Measurements from ENCODE around the gene SERPINA3.
"Not testable (repeated sequence)": the region's sequence is repeated elsewhere in the genome, so short reads cannot be mapped to it uniquely, and the experiment has no call there.

SERPINA3 gene

DNA sequence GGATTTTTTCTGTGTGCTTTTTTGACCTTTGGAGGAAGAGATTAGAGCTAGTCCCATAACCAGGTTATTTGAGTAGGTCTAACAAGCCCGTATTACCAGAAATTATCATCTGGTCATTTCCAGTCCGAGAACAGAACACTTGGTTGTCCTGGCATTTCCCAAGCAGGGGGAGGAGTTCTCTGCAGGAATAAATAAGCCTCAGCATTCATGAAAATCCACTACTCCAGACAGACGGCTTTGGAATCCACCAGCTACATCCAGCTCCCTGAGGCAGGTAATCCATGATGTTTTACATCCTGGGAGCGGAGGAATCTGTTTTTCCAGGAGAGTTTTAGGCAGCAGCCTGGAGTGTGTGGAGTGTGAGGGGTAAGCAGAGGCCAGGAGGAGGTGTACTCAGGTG, at the start of gene SERPINA3:
Gene SERPINA3 (plus strand): TSS at position 218 of the 400 bp plus-strand sequence. CDS start 2,051 bp downstream, outside the sequence.
- no peak for FAIRE-seq

DNA sequence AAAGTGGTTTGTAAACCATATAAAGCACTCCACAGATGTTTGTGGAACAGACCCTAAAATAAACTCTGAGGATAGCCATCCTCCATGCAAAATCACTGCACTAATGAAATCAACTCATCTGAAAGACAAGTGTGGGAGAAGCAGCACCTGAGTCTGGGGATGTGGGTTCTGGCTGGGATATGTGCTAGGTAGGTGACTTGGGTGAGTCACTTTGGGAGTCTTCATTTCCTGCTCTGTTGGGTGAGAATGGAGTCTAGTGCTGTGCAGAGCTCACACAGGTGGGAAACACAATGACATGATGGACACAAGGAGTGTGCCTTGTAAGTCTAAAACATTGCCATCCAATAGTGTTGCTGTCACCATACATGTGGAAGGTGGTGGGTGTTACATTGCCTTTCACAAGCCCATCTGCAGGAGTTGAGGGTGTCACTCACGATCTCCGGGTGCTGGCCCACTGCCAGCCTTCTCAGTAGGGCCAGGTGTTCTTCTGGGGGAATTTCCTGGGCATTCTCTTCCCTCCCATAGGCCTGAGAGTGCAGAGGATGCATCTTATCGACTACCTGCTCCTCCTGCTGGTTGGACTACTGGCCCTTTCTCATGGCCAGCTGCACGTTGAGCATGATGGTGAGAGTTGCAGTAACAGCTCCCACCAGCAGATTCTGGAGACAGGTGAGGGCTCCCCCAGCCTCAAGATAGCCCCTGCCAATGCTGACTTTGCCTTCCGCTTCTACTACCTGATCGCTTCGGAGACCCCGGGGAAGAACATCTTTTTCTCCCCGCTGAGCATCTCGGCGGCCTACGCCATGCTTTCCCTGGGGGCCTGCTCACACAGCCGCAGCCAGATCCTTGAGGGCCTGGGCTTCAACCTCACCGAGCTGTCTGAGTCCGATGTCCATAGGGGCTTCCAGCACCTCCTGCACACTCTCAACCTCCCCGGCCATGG, 49.0 kb upstream of the SERPINA3 start:
- no peak for FAIRE-seq

DNA sequence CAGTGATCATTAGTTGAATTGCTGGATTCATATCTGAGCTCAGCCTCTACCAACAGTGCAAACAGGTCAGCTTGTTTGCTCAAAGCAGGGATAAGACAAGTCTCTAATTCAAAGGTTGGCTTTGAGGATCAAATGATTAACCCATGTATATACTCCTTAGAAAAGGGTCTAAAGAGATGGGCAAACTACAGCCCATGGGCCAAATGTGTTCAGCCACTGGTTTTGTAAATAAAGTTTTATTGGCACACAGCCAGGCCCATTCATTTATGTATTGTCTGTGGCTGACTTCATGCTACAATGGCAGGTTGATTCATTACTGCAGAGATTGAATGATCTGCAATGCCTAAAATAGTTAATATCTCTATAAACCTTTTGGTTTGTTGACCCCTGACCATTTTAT, 47.8 kb upstream of the SERPINA3 start:
- FAIRE-seq: no peak

DNA sequence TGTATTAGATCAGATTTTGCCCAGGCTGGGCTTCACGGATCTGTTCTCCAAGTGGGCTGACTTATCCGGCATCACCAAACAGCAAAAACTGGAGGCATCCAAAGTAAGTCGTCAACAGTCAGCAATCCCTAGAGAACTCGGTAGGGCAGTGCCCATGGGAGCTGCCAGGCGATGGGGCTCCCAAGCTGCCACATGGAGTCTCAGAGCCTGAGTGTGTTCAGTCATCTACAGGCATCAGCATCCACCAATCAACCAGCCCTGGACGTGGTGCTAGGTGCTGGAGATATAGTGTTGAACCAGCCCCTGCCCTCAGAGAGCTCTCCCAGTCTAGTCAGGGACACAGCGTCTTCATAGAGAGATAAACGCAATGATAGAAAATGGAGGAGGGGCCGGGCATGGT, 44.0 kb upstream of the SERPINA3 start:
- no peak for FAIRE-seq

DNA sequence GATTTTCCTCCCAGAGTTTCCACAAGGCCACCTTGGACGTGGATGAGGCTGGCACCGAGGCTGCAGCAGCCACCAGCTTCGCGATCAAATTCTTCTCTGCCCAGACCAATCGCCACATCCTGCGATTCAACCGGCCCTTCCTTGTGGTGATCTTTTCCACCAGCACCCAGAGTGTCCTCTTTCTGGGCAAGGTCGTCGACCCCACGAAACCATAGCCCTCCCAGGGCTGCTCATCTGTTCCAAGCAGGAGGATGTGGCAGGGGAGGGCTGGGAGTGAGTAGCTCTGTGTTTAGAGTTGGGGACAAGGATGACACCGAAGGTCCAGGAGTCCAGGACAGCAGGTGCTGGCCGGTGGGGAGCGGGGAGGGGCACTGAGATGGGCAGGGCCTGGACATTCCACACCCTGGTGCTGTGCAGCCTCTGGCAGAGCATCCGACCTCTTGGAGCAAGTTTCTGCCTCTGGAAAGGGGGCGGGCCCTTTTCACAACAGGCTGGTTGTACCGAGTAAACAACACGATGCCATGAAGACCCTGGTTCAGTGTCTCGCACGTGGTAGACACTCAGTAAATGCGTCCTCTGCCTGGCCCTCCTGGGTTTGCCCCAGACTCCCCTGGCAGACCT, 42.7 kb upstream of the SERPINA3 start:
- no peak for FAIRE-seq

DNA sequence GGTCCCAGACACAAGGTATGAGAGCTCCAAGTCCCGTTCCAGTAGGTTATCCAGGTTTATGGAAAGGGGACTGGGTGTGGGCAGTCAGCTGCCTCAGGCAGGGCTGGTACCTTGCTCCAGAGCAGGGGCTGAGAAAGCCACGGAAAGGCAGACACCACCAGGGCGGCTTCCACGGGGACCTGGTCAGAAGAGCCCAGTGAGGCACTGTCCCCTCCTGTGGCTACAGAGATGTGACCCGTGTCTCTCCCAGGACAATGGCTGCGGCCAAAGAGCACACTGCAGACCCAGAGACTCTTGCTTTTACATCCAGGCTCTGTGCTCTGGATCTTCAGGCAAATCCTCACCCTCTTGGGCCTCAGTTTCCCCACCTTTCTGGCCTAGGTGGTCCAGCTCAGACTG, 42.2 kb upstream of the SERPINA3 start:
- FAIRE-seq: no peak

DNA sequence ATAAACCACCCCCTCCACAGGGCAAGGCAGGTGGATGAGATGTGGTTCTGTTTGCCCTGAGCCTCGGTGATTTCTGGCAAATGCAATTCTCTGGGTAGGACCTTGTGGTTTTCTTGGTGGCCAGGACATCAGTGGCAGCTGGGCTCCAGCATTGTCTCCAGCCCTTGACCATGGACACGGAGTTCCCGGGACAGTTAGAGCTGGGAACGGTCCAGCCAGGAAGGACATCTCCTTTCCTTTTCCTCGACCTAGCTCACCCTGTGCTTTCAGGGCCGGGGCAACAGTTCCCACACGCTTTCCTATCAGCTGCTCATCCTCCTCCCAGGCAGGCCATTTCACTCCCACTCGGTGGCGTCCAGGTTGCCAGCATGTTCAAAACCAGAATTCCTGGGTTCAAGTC, 41.8 kb upstream of the SERPINA3 start:
- FAIRE-seq: no peak

DNA sequence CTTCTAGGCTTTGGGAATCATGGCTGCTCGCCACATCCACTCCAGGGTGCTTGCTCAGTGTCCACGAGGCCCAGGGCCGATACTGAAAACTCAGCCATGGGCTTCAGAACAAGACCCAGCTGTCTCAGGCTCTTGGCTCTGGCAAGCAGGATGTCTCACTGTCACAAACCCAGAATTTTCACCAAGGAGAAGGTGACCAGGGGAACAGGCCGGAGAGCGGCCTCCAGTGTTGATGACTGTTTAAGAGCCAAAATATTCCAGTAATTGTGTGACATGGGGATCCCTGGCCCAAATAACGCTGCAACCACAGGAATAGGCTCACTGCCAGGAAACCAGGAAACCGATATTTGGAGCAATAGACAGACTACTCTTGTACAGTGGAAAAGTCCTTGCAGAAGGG, 40.8 kb upstream of the SERPINA3 start:
- FAIRE-seq: no peak

DNA sequence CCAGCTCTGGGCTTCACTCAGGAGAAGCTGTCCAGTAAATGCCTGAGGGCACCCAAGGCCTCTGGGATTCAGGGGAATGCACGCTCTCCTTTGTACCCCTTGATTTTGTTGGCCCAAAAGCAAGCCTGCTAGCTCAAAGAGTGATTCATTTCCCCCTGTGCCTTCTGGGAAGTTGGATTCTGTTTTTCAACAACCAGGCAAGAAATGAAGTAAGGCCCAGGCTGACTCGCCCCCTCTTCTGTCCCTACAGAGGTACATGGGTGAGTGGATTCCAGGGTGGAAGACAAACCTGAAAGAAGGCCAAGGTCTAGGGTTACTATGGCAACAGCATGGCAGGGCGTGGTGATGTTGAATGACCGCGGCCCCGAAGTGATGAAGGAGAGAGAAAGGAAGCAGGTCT, 40.2 kb upstream of the SERPINA3 start:
- FAIRE-seq: no peak

DNA sequence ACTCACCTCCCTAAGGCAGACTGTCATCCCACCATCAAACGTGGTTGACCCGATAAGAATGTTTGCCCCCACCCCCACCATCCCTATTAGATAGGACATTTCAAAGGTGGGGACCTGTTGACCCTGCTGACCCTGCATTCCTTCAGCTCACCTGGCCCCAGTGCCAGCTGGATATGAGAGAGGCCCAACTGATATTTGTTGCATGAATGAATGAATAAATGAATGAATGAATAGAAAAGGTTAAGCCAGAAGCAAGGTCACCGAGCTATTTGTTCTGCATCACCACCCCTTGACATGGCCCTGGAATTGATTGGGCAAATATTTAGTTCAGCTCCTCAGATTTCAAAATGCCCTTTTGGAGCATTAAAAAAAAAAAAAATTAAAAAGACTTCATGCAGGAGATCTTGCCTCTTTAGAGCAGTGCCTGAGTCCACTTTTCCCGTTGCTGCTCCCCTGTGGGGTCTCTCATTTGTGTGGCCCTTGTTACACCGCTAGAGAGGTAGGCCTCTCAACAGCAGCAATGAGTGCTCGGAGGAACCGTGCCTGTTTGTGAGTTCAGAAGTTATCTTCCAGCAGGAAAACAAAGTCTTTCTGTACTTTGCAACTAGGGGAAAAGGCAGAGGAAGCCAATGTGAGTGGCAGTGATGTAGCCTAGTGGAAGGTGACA, 39.4 kb upstream of the SERPINA3 start:
- FAIRE-seq: no peak

DNA sequence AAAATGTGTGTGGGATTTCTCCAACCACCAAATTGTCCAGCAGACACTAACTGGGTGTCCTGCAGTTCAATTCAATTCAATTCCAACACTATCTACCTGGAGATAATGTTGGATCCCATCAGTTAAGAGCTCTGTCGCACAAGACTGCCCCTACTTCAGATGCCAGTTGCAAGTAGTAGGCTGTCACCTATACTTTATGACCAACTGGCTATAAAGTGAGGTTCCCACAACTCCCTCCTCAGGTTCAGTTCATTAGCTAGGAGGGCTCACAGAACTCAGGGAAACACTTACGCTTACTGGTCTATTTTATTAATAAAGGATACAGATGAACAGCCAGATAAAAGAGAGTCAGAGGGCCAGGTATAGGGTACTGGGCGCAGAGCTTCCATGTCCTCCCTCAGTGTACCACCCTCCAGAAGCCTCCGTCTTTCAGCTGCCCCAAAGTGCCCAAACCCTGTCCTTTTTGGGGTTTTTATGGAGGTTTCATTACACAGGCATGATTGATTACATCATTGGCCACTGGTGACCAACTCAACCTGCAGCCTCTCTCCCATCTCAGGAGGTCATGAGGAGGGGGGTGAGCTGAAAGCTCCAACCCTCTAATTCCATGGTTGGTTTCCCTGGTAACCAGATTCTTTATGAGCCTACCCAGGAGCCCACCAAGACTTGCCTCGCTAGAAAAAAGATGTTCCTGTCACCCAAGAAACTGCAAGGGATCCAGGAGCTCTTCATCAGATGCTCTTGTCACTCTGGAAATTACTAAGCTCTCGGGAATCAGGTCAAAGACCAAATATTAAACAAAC, 38.5 kb upstream of the SERPINA3 start:
- no peak for FAIRE-seq

DNA sequence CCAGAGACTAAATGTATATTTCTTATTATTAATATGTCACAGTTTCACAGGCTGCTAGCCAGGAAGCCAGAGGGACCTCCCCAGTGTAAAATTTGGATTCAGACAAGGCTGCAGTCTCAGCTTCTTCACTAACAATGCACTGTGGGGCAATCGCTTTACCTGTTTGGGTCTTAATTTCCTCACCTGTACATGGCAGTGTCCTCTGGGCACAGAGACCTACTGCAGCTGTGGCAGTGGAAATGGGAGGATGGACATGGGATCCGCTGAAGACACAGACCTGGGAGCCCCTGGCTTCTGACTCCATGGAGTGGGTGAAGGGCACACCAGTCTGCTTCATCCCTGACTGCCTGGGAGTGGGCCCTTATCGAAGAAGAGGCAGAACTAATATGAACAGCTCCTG, 37.9 kb upstream of the SERPINA3 start:
- FAIRE-seq: no peak

DNA sequence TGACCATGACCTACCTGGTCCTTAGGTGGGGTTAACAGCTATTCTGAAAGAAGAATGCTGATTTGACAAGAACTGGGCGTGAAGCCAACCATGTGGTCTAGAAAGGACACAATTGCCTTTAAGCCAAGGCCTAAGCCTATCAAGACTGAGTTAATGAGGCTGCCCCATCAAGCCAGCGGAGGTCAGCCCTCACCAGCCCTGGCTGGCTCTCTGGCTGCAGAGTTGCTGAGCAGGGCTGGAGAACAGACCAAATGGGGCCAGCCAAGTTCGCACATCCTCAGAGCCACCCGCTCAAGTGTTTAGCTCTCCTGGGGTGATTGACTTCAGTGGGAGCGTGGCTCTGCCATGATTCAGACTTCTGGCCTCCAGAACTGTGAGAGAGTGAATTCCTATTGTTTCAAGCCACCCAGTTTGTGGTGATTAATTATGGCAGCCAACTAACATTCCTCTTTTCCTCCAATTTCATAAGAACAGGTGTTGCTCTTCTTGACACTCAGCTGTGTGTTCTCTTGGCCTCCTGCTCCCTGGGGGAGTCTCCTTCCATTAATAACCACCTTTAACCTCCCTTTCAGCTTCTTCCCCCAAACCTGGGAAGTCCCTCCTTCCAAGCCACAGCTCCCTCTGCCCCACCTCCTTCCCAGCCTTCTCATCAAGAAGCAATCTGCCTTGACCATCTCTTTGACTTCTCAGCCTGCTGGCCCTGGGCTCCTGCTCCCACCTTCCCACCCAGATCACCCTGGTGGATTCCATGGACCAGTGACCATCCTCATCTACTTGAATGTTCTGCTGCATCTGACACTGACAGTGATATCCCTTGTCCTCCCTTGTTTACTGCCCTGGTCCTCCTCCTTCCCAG, 36.2 kb upstream of the SERPINA3 start:
- FAIRE-seq: no peak

DNA sequence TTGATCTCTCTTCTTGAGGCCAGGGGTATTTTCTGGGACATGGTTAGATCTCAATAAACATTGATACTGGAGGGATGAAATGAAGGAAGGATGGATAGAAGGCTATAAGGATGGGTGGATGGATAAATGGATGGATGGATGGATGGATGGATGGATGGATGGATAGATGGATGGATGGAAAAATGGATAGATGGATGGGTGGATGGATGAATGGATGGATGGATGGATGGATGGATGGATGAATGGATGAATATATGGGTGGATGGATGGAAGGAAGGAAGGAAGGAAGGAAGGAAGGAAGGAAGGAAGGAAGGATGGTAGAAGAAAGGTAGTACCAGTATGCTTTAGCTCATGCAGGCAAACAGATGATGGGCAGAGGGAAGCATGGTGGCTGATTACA, 34.7 kb upstream of the SERPINA3 start:
- not testable (repeated sequence) for FAIRE-seq

DNA sequence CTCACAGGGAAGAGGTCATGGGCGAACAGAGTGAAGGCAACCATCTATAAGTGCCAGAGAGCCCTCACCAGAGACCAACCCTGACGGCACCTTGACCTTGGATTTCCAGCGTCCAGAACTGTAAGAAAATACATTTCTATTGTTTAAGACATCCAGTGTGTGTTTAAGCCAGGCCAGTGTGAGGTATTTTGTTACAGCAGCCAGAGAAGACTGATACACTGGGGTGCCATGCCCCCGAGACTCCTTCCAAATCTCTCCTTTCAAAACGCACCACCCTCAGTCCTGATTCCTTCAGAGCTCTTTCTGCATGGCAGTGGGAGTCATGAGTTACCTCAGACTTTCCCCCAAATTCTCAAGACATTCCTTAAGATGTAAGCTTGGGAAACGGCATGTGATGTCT, 33.5 kb upstream of the SERPINA3 start:
- no peak for FAIRE-seq

DNA sequence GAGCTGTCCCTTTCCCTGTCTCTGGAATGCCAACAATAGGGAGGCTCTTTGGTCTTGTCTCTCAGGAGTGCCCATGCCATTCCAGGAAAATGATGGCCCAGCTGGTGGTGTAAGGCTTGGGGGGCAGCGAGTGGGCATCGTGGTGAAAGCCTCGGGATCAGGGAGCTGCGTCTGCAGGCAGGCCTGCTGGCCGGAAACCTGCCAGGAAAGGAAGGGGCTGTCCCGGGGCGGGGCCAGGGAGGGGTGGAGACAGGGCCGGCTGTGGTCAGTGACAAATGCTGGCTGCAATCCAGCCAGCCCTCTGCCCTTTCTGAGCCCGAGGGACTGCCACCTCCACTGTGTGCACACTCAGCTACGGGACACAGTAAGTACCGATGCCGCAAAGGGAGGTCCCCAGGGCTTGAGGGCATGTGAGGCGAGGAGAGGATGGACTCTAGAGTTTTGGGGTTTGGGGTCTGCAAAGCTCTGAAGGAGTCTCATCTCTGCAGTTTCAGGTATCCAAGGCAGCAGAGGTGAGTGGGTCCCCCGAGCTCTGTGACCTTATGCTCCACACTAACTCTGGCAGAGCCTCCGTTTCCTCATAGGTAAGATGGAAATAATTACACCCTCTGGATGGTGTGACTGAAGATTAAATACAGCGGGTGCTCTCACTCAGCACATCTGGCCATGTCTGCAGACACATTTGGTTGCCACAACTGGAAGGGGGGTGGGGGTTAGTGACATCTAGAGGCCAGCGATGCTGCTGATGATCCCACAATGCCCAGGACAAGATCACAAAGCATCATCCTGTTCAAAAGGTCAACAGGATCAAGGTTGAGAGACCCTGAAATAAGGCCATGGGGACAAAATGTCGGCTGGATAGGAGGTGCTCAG, 30.8 kb upstream of the SERPINA3 start, which contains the start of gene SERPINA5:
Gene SERPINA5 (plus strand): TSS at position 300 of the 873 bp plus-strand sequence. CDS start 5,937 bp downstream, outside the sequence.
- FAIRE-seq: no peak

DNA sequence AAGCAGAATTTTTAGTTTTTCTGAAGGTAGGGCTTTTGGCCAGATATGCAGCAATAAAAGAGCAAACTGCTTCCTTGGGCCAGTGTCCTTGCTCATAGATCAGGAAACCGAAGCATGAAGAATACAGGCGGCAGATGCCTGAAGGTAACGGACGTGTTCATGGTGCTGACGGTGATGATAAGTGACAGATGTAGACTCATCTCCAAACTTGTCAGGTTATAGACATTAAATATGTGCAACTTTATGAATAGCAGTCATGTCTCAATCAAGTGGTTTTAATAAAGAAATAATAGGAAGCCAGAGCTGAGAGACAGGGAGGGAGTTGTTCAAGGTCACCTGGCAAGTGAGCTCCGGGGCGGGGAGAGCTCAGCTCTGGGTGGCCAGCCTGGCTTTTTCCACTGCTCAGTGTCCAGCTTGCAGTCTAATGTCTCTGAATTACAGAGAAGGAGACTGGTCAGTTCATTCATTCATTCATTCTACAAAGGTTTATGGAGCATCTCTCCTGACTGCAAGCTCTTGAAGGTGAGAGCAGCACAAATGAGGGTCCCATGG, 29.9 kb upstream of the SERPINA3 start:
- no peak for FAIRE-seq

DNA sequence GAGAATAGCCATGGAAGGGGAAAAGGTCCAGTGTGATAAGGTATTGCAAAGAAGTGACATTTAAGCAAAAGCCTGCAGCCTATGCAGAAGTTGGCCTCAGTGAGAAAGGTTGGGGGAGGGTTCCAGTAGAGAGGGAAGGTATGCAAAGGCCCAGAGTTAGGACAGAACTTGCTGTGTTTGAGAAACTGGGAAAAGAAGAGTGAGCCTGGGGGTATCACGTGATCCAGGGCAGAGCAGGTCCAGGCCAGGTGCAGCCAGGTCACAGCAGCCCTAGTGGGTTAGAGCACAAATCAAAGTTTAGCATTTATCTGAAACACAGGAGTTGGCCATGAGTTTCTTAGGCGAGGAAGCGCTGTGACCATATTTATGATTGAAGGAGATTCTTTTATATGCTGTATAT, 29.3 kb upstream of the SERPINA3 start:
- FAIRE-seq: no peak

DNA sequence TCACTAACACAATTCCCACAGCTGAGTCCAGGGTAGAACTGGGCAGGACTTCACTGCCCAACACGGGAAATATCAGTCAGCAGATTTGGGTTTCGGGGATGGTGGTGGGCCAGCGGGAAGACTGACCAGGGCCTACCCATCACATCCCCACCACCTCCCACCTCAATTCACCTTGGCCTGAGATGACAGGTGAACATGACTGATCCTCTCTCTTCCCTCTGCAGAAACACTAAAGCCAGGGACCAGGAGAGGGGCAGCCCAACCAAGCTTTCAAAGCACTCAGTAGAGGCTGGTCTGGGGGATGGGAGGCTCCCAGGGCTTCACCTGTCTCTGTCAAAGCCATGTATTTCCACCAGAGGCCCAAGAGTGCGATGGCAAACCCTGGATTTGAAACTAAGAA, 28.6 kb upstream of the SERPINA3 start:
- FAIRE-seq: no peak

DNA sequence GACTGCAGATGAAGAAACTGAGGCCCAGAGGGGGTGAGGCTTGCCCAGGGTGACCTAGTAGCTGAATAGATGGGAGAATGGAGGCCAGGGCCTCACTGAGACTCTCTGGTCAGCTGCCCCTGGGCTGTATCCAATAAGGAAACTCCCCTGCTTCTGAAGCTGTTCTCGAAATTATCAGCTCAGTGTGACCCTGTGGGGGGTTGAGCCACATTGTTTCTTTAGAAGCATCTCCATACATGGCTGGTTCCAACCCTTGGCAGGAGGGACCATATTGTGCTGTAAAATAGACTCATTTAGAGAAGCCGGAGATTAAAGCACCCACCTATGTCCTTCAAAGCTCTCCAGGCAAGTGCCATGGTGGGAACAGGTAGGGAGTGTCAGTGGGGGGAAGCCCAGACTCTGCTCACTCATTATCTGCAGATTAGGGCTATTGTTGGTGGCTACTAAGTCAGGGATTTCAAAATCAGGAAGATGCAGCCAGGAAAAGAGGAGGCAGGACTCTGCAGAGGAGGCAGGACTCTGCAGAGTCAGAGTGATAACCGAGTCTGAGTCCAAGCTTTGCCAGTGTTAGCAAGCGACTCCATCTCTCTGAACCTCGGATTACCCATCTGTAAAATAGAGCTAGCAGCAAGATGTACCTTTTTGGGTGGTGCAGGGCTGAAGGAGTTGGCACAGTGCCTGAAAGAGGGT, 27.5 kb upstream of the SERPINA3 start:
- no peak for FAIRE-seq
